NB4 (cell line): ENCODE measurements around the gene GRB2.

Source experiments
- DNase-seq: peaks from one replicate; pipeline ENCODE4 v3.0.0; 2010; ENCODE audit warnings: low read depth
- H3K4me3 ChIP-seq: one replicate; pipeline ENCODE4 v1.5.1; 2011; ENCODE audit warnings: mild to moderate bottlenecking, low read depth, low read length, moderate library complexity
- CTCF ChIP-seq: IDR thresholded peaks from one replicate; pipeline ENCODE4 v1.5.1; 2012; ENCODE audit warnings: low read depth, low read length
- MAX ChIP-seq: IDR thresholded peaks from 2 replicates; pipeline ENCODE4 v1.6.1; 2011; ENCODE audit warnings: low read depth, low read length
- MYC ChIP-seq: IDR thresholded peaks from 2 replicates; pipeline ENCODE4 v1.6.1; 2011; ENCODE audit warnings: low read depth, low read length
- POLR2A ChIP-seq: IDR thresholded peaks from 2 replicates; pipeline ENCODE4 v1.6.1; 2011; ENCODE audit warnings: mild to moderate bottlenecking; ENCODE audit not compliant: insufficient read length; ENCODE audit errors: extremely low read depth

The GRB2 gene

GRCh38 chr17:75430159-75430974, 24.9 kb upstream of the GRB2 start:
- no peak for DNase-seq
- no peak for TF ChIP-seq POLR2A
- TF ChIP-seq MYC = no peak
- TF ChIP-seq MAX = no peak
- TF ChIP-seq CTCF = no peak
- no peak overlapping the region for H3K4me3 ChIP-seq

GRCh38 chr17:75428543-75429469, 23.3 kb upstream of the GRB2 start:
- no peak for DNase-seq

GRCh38 chr17:75418531-75418930, 13.1 kb upstream of the GRB2 start:
- no peak for TF ChIP-seq MAX
- TF ChIP-seq POLR2A = no peak
- TF ChIP-seq MYC = no peak
- DNase-seq = no peak
- H3K4me3 ChIP-seq = no peak overlapping the region

More at GRCh38 chr17:75428543-75429469, 23.3 kb upstream of the GRB2 start:
- no peak for TF ChIP-seq CTCF
- TF ChIP-seq MYC = no peak
- TF ChIP-seq POLR2A = no peak
- no peak for TF ChIP-seq MAX
- H3K4me3 ChIP-seq = no peak overlapping the region

GRCh38 chr17:75417054-75417580, 11.6 kb upstream of the GRB2 start:
- DNase-seq = no peak
- H3K4me3 ChIP-seq = no peak overlapping the region
- TF ChIP-seq CTCF = no peak
- TF ChIP-seq MYC = no peak

- H3K4me3 ChIP-seq = no peak overlapping the region
- DNase-seq = no peak
- TF ChIP-seq CTCF = no peak
Measured at GRCh38 chr17:75416006-75416405, 10.5 kb upstream of the GRB2 start.

- DNase-seq = no peak
- no peak for TF ChIP-seq MAX
- no peak overlapping the region for H3K4me3 ChIP-seq
Measured at GRCh38 chr17:75414488-75414887, 9.0 kb upstream of the GRB2 start.
